Stomach smooth muscle (tissue), 2 donors: ENCODE results near the gene STK32C.
A peak's percentile ranks its signal among the peaks of the same experiment; 100 is the strongest.

ENCODE experiments used
- H3K27ac ChIP-seq: one replicate; pipeline ENCODE4 v1.7.0; 2013; ENCODE audit warnings: mild to moderate bottlenecking, low read length, inconsistent platforms
- H3K27me3 ChIP-seq, 2 donors: one replicate each; pipeline ENCODE4 v1.7.0; 2013; ENCODE audit warnings: low read length in 2 of 2; ENCODE audit not compliant: insufficient read depth in 2 of 2, control insufficient read depth in 1 of 2
- H3K36me3 ChIP-seq, 2 donors: one replicate each; pipeline ENCODE4 v1.7.0; 2013; ENCODE audit warnings: low read length in 2 of 2; ENCODE audit not compliant: control insufficient read depth in 2 of 2, insufficient read depth in 2 of 2
- H3K4me1 ChIP-seq: one replicate; pipeline ENCODE4 v1.7.0; 2013; ENCODE audit warnings: low read length; ENCODE audit not compliant: control insufficient read depth, insufficient read depth
- H3K4me3 ChIP-seq, 2 donors: one replicate each; pipeline ENCODE4 v1.7.0; 2013; ENCODE audit warnings: low read length in 2 of 2
- H3K9ac ChIP-seq, 2 donors: one replicate each; pipeline ENCODE4 v1.7.0; 2013; ENCODE audit warnings: low read length in 2 of 2, mild to moderate bottlenecking in 1 of 2
- H3K9me3 ChIP-seq, 2 donors: one replicate each; pipeline ENCODE4 v1.7.0; 2013; ENCODE audit warnings: low read length in 2 of 2; ENCODE audit not compliant: control insufficient read depth in 2 of 2
- donor health status: healthy.
- donor health status: Pancreatic carcinoma.

STK32C gene

GRCh38 chr10:132233501-132234085 is 74.2 kb downstream of the STK32C start:
- Histone ChIP-seq H3K27me3 (no peaks in the 10 kb centered on the region), H3K4me1 (peaks cover 12% of the 10 kb centered on the region), H3K4me3 (no peak overlapping the region), H3K9me3 (no peaks in the 10 kb centered on the region), H3K9ac (no peak overlapping the region), H3K27ac (no peak overlapping the region), H3K36me3 (no peaks in the 10 kb centered on the region)

- peaks cover 12% of the 10 kb centered on the region for H3K4me1 ChIP-seq
- no peak overlapping the region for H3K27ac ChIP-seq
- no peak overlapping the region for H3K9ac ChIP-seq
- H3K9me3 ChIP-seq: no peaks in the 10 kb centered on the region
- no peaks in the 10 kb centered on the region for H3K27me3 ChIP-seq
- no peaks in the 10 kb centered on the region for H3K36me3 ChIP-seq
- no peak overlapping the region for H3K4me3 ChIP-seq
Measured at GRCh38 chr10:132232981-132233380, 74.8 kb downstream of the STK32C start.

GRCh38 chr10:132232023-132232951 is 75.5 kb downstream of the STK32C start:
- H3K27ac ChIP-seq: no peak overlapping the region
- peaks cover 12% of the 10 kb centered on the region for H3K4me1 ChIP-seq
- H3K9me3 ChIP-seq: no peaks in the 10 kb centered on the region
- H3K9ac ChIP-seq: no peak overlapping the region
- H3K27me3 ChIP-seq: no peaks in the 10 kb centered on the region
- H3K4me3 ChIP-seq: no peak overlapping the region
- H3K36me3 ChIP-seq: no peaks in the 10 kb centered on the region

- H3K4me3 ChIP-seq: no peak overlapping the region
- H3K9me3 ChIP-seq: no peaks in the 10 kb centered on the region
- H3K27me3 ChIP-seq: no peaks in the 10 kb centered on the region
- no peak overlapping the region for H3K27ac ChIP-seq
- peaks cover 12% of the 10 kb centered on the region for H3K4me1 ChIP-seq
- no peaks in the 10 kb centered on the region for H3K36me3 ChIP-seq
- no peak overlapping the region for H3K9ac ChIP-seq
Measured at GRCh38 chr10:132231656-132232022, 76.1 kb downstream of the STK32C start.

DNA sequence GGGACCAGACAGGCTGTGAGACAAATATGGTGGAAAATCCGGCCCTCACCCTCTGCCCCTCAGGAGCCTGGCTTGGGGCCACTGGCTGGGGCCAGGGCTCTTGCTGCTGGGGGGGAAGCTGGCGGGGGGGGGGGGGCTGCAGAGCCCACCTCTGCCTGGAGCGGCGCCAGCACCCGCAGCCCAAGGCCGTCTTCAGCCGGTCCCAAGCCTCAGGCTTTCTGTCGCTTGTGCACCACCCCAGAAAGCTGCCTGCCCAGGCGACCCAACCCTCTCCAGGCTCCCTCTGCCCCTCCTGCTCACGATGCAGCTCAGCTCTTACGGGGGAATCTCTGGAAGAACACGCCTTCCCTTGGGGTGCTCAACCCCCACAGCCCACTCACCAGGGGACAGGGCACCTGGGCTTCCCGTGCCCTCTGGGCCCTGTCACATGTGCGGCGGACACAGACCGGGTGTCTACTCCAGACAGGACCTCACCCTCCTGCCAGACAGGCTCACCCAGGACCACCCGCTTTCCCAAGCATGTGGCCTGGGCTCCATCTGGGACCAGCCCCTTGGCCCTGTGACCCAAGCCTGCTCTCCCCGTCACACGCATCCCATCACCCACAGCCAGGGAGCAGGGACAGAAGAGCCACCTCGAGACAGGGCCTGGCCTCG is 77.1 kb downstream of the STK32C start:
- peaks cover 12% of the 10 kb centered on the region for H3K4me1 ChIP-seq
- no peaks in the 10 kb centered on the region for H3K27me3 ChIP-seq
- no peaks in the 10 kb centered on the region for H3K36me3 ChIP-seq
- peak overlapping the region; percentile 53 for H3K27ac ChIP-seq
- no peaks in the 10 kb centered on the region for H3K9me3 ChIP-seq
- no peak overlapping the region for H3K9ac ChIP-seq
- peak overlapping the region in 1 of 2 donors; percentile 67 for H3K4me3 ChIP-seq

GRCh38 chr10:132229834-132230556 is 77.8 kb downstream of the STK32C start:
- Histone ChIP-seq H3K4me1 (peaks cover 15% of the 10 kb centered on the region), H3K27me3 (no peaks in the 10 kb centered on the region), H3K9ac (peak overlapping the region; percentile 28 to 36), H3K4me3 (peak overlapping the region in 1 of 2 donors; percentile 67), H3K9me3 (no peaks in the 10 kb centered on the region), H3K27ac (peak overlapping the region; percentile 53), H3K36me3 (no peaks in the 10 kb centered on the region)

GRCh38 chr10:132229096-132229495 is 78.7 kb downstream of the STK32C start:
- no peak overlapping the region for H3K4me3 ChIP-seq
- H3K4me1 ChIP-seq: peaks cover 15% of the 10 kb centered on the region
- H3K9ac ChIP-seq: no peak overlapping the region
- no peaks in the 10 kb centered on the region for H3K9me3 ChIP-seq
- no peaks in the 10 kb centered on the region for H3K36me3 ChIP-seq
- no peak overlapping the region for H3K27ac ChIP-seq
- H3K27me3 ChIP-seq: no peaks in the 10 kb centered on the region

GRCh38 chr10:132228616-132229015 is 79.1 kb downstream of the STK32C start:
- Histone ChIP-seq H3K4me1 (peaks cover 15% of the 10 kb centered on the region), H3K27me3 (no peaks in the 10 kb centered on the region), H3K9me3 (no peaks in the 10 kb centered on the region), H3K27ac (no peak overlapping the region), H3K36me3 (no peaks in the 10 kb centered on the region), H3K9ac (no peak overlapping the region), H3K4me3 (no peak overlapping the region)

DNA sequence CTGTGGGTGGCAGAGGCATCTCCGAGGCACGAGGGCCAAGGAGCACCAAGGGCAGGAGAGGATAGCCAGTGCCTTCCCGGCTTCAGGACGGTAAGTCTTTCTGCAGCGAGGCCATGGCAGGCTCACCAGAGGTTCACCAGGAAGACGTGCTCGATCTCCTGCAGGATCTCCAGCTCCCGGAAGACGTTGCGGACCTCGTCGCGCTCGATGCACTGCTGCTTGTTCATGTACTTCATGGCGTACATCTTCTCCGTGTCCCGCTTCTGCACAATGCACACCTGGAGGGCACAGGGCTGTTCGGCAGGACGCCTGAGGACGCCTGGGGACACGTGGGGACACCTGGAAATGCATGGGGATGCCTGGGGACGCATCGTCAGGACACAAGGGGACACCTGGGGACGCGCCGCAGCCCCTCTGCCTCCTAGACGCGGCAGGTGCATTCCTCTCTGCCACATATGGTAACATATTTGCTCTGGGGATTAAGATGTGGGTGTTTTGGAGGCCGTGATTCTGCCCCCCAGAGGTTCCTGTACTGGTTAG is 79.8 kb downstream of the STK32C start:
- Histone ChIP-seq H3K4me3 (no peak overlapping the region), H3K27me3 (no peaks in the 10 kb centered on the region), H3K36me3 (no peaks in the 10 kb centered on the region), H3K9me3 (no peaks in the 10 kb centered on the region), H3K27ac (no peak overlapping the region), H3K4me1 (peaks cover 15% of the 10 kb centered on the region), H3K9ac (no peak overlapping the region)
